Caco-2 (cell line): Measurements from ENCODE around the gene KNSTRN. TPM values are rescaled to one million over a fixed set of nuclear protein-coding genes. Genes with fewer than 3 reads are reported as not detected.

Source experiments
- BruUV-seq: library from RNA; stranded (reverse); fragments of 400-500 nt; replicated peaks from 2 replicates; lab custom pipeline; 2021; lab: Mats Ljungman, UMichigan
- CTCF ChIA-PET: fragments of 300-600 bp; sonication (Branson Sonifier 250); formaldehyde crosslinking; loops from one replicate; lab custom pipeline; 2022; ENCODE audit warnings: antibody characterized with exemption; lab: Charles Lee
- POLR2A ChIA-PET: fragments of 300-600 bp; sonication (Branson Sonifier 250); formaldehyde crosslinking; loops from one replicate; lab custom pipeline; 2022; ENCODE audit warnings: antibody characterized with exemption; lab: Charles Lee
- DNase-seq, 2 experiments: peaks; one replicate each; pipeline versions ENCODE4 v3.0.0 to v3.0.0-alpha.2; 2020 to 2022
- H3K27me3 ChIP-seq: replicated peaks from 2 replicates; pipeline ENCODE4 v1.6.0; 2011; ENCODE audit warnings: low read length; ENCODE audit not compliant: control insufficient read depth, insufficient read depth
- H3K36me3 ChIP-seq: 2 replicates; pipeline ENCODE4 v1.5.1; 2011; ENCODE audit warnings: low read length; ENCODE audit not compliant: control insufficient read depth, insufficient read depth
- H3K4me1 ChIP-seq: fragments of 250-450 bp; sonication (Bioruptor Pico); 2 replicates; pipeline ENCODE4 v1.5.1; 2020; ENCODE audit warnings: mild to moderate bottlenecking
- H3K4me3 ChIP-seq: 2 replicates; pipeline ENCODE4 v1.5.1; 2011; ENCODE audit warnings: low read depth, mild to moderate bottlenecking, control low read depth, low read length
- H3K9me3 ChIP-seq: fragments of 250-450 bp; sonication (Bioruptor Pico); 2 replicates; pipeline ENCODE4 v1.5.1; 2020; ENCODE audit warnings: mild to moderate bottlenecking, moderate library complexity
- H3K27ac Mint-ChIP-seq: one replicate; pipeline ENCODE4 v1.8.0; 2022; ENCODE audit warnings: mixed read lengths; ENCODE audit not compliant: unreplicated experiment
- H3K27me3 Mint-ChIP-seq: one replicate; pipeline ENCODE4 v1.8.0; 2022; ENCODE audit warnings: mixed read lengths; ENCODE audit not compliant: insufficient read depth, unreplicated experiment
- H3K36me3 Mint-ChIP-seq: one replicate; pipeline ENCODE4 v1.8.0; 2022; ENCODE audit warnings: mild to moderate bottlenecking, mixed read lengths; ENCODE audit not compliant: insufficient read depth, unreplicated experiment
- H3K4me1 Mint-ChIP-seq: one replicate; pipeline ENCODE4 v1.8.0; 2022; ENCODE audit warnings: low read depth, mixed read lengths; ENCODE audit not compliant: unreplicated experiment
- H3K4me3 Mint-ChIP-seq: one replicate; pipeline ENCODE4 v1.8.0; 2022; ENCODE audit warnings: mild to moderate bottlenecking, moderate library complexity, mixed read lengths; ENCODE audit not compliant: unreplicated experiment
- H3K9me3 Mint-ChIP-seq: one replicate; pipeline ENCODE4 v1.8.0; 2022; ENCODE audit warnings: mixed read lengths; ENCODE audit not compliant: unreplicated experiment
- intact Hi-C: fragments of 100-400 bp; cut with micrococcal nuclease; formaldehyde crosslinking; loops from one replicate; pipeline ENCODE4 v1.10.0; 2022; ENCODE audit not compliant: unreplicated experiment
- total RNA-seq: library from RNA; stranded (reverse); gene quantifications from 2 replicates; pipeline ENCODE4 v1.2.3, GENCODE V29; 2022
- TF ChIP-seq, protein P1 (sequence below), 2 experiments: fragments of 200-600 bp in 1 of 2; IDR thresholded peaks; 1 replicate in 1 of 2; 2 replicates in 1 of 2; pipeline versions ENCODE4 v1.5.1 to v1.8.0; 2011 to 2022; ENCODE audit warnings: antibody characterized with exemption in 1 of 2, control low read depth in 1 of 2, inconsistent platforms in 1 of 2, low read depth in 1 of 2, low read length in 1 of 2, mild to moderate bottlenecking in 1 of 2, moderate library complexity in 1 of 2; ENCODE audit not compliant: insufficient read depth in 1 of 2, severe bottlenecking in 1 of 2, unreplicated experiment in 1 of 2

The KNSTRN gene
- total RNA-seq, 1 experiment from 2014 or later, result 74.7 TPM

DNA sequence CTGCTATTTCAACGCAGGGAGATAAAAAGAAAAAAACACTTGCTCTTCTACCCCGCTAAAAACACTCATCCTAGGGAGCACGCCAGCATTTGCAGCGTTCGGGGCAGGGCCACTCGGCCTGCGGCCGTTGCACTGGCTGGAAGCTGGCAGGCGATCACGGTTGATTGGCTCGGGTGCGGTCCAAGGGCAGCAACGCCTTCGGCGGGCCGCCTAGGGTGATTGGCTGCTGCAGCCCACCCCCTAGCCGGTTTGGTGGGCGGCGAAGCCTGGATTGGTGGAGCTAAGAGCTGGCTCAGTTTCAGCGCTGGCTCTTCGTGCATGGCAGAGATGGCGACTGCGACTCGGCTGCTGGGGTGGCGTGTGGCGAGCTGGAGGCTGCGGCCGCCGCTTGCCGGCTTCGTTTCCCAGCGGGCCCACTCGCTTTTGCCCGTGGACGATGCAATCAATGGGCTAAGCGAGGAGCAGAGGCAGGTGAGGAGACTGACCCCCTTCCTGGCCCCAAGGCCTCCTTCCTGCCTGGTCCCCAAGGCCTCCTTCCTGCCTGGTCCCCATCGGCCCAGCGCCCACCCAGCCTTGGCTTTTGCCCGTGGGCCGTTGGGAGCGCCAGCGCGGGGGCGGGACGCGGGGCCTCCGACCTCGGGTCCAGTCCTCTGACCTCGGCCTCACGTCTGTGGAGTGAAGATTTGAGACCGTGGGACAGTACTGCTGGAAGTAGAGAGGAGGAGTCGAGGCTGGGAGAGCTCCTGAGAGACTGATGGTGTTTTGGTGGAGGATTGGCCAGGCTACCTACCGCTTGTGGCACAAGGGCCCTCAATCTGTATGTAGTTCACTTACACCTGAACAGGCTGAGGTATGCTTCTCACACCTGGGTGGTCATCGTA lies 23.2 kb downstream of the KNSTRN start, which contains the start of gene IVD:
Gene IVD (plus strand): TSS at position 295 of the 881 bp plus-strand sequence. CDS start 33 bp downstream, at position 328.
- POLR2A ChIA-PET, result interaction anchor here (1.4 to 1.5 kb wide), 2 partner anchors 8 to 23 kb away, joined by 4 to 8 read pairs; partner anchors contain the start of gene KNSTRN
- Mint-ChIP-seq H3K9me3 (no peaks in the 10 kb centered on the region), H3K4me3 (peak within 1 kb of the TSS; percentile 82), H3K27ac (peak within 1 kb of the TSS; percentile 72), H3K4me1 (no peaks in the 10 kb centered on the region), H3K27me3 (no peaks in the 10 kb centered on the region), H3K36me3 (peaks cover 24% of the 10 kb centered on the region)
- Histone ChIP-seq H3K27me3 (no peaks in the 10 kb centered on the region), H3K4me3 (peak within 1 kb of the TSS; percentile 65), H3K9me3 (no peaks in the 10 kb centered on the region), H3K36me3 (no peaks in the 10 kb centered on the region; the same call in none of the 2 replicates), H3K4me1 (0 out of 2 replicates have a peak, but pooled peaks cover 10% of the 10 kb centered on the region)
- TF ChIP-seq, protein P1, sequence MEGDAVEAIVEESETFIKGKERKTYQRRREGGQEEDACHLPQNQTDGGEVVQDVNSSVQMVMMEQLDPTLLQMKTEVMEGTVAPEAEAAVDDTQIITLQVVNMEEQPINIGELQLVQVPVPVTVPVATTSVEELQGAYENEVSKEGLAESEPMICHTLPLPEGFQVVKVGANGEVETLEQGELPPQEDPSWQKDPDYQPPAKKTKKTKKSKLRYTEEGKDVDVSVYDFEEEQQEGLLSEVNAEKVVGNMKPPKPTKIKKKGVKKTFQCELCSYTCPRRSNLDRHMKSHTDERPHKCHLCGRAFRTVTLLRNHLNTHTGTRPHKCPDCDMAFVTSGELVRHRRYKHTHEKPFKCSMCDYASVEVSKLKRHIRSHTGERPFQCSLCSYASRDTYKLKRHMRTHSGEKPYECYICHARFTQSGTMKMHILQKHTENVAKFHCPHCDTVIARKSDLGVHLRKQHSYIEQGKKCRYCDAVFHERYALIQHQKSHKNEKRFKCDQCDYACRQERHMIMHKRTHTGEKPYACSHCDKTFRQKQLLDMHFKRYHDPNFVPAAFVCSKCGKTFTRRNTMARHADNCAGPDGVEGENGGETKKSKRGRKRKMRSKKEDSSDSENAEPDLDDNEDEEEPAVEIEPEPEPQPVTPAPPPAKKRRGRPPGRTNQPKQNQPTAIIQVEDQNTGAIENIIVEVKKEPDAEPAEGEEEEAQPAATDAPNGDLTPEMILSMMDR (IDR thresholded peaks at IDR 0.05; ENCODE audit: insufficient read depth in 1 of 2, low read depth in 1 of 2, low read length in 1 of 2, severe bottlenecking in 1 of 2, unreplicated experiment in 1 of 2), result no peak
- no TSS peak for BruUV-seq
- CTCF ChIA-PET, result interaction anchor here (0.7 to 1.5 kb wide), 7 partner anchors 8 to 126 kb away, joined by 3 to 7 read pairs (median 5); partner anchors contain the start of gene INAFM2
- peak; percentile 93 to 95 for DNase-seq
- intact Hi-C loops, result loop anchor here (2.0 to 10.0 kb wide), 2 partner anchors 23 to 61 kb away; partner anchors contain the start of genes CCDC9B and KNSTRN

DNA sequence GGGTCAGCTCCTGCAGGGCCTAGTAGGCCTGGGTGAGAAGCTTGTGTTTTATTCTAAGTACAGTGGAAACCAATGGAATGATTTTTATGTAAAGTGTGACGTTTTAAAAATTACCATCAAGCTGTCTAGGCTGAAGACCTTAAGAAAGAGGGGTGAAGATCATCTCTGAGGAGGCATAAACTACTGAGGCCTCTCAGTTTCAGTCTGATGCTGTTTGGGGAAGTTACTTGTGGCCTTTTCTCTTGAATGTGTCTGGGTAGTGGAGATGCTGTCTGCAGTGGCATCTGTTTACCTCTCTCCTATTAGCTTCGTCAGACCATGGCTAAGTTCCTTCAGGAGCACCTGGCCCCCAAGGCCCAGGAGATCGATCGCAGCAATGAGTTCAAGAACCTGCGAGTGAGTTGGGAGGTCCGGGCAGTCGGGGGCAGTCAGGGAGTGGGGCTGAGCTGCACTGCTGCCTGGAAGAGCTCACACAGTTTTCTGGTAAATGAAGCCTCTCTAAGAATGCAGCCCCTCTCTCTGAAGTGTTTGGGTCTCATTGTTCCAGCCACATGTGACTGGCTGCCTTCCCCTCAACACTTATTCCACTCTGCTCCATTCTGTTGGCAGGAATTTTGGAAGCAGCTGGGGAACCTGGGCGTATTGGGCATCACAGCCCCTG lies 24.9 kb downstream of the KNSTRN start:
- Histone ChIP-seq H3K4me1 (0 out of 2 replicates have a peak, but pooled peaks cover 10% of the 10 kb centered on the region), H3K27me3 (no peaks in the 10 kb centered on the region), H3K9me3 (no peaks in the 10 kb centered on the region), H3K36me3 (peaks cover 2% of the 10 kb centered on the region), H3K4me3 (no peak overlapping the region)
- intact Hi-C loops, result loop anchor here (10.0 kb wide), 1 partner anchor 63 kb away; the partner anchor contains the start of gene CCDC9B
- DNase-seq, result no peak
- Mint-ChIP-seq H3K4me3 (no peak overlapping the region), H3K4me1 (no peaks in the 10 kb centered on the region), H3K36me3 (peaks cover 39% of the 10 kb centered on the region), H3K9me3 (no peaks in the 10 kb centered on the region), H3K27ac (no peak overlapping the region), H3K27me3 (no peaks in the 10 kb centered on the region)
- TF ChIP-seq, protein P1 (IDR thresholded peaks at IDR 0.05; ENCODE audit: insufficient read depth in 1 of 2, low read depth in 1 of 2, low read length in 1 of 2, severe bottlenecking in 1 of 2, unreplicated experiment in 1 of 2), result no peak
- ChIA-PET POLR2A (no interaction called here), CTCF (no interaction called here)
- BruUV-seq, result no TSS peak

DNA sequence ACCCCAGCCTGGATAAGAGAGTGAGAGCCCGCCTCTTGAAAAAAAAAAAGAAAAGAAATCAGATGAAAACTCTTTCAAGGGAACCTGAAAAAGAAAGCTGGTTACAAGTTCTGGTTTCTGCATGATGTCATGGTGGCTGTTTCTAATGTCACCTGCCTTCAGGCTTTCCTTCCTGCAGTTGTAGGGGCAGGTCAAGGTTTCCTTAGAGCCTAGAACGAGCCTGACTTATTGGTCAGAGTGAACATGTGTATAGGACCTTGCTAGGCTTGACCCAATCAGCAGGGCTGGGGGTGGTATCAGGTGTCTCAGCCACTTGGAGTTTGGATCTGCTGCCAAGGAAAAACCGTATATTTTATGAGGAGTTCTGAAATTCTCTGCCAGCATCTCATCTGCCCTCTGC lies 26.8 kb downstream of the KNSTRN start:
- H3K27me3 ChIP-seq, result no peaks in the 10 kb centered on the region
- no peak for DNase-seq
- Mint-ChIP-seq H3K27me3 (no peaks in the 10 kb centered on the region), H3K9me3 (no peaks in the 10 kb centered on the region), H3K27ac (no peak overlapping the region), H3K4me3 (no peak overlapping the region), H3K36me3 (peaks cover 51% of the 10 kb centered on the region), H3K4me1 (no peaks in the 10 kb centered on the region)
- H3K4me3 ChIP-seq, result no peak overlapping the region
- H3K4me1 ChIP-seq, result 0 out of 2 replicates have a peak, but pooled peaks cover 10% of the 10 kb centered on the region
- no TSS peak for BruUV-seq
- intact Hi-C loops, result loop anchor here (10.0 kb wide), 1 partner anchor 65 kb away; the partner anchor contains the start of gene CCDC9B
- CTCF ChIA-PET, result interaction anchor here (1.6 kb wide), 1 partner anchor 86 kb away, joined by 5 read pairs; the partner anchor contains the start of gene INAFM2
- POLR2A ChIA-PET, result no interaction called here
- H3K9me3 ChIP-seq, result no peaks in the 10 kb centered on the region
- TF ChIP-seq, protein P1 (IDR thresholded peaks at IDR 0.05; ENCODE audit: insufficient read depth in 1 of 2, low read depth in 1 of 2, low read length in 1 of 2, severe bottlenecking in 1 of 2, unreplicated experiment in 1 of 2), result no peak
- peaks cover 2% of the 10 kb centered on the region for H3K36me3 ChIP-seq
